Gastrocnemius medialis (tissue), 4 donors: ENCODE data around the gene SPOCK1. TPM values are rescaled to one million over a fixed set of nuclear protein-coding genes. Genes with fewer than 3 reads are reported as not detected.

Source experiments
- ATAC-seq, 2 donors: fragments of 150-250 bp; one replicate each; pipeline ENCODE4 v1.9.1; 2016
- DNase-seq, 2 donors: peaks; one replicate each; pipeline ENCODE4 v3.0.0-alpha.2; 2019
- H3K27ac ChIP-seq, 4 donors: fragments of 200-600 bp; sonication (generic); 1 replicate in 1 of 4; 2 replicates in 3 of 4; pipeline ENCODE4 v1.5.1; 2016 to 2018; ENCODE audit warnings: mild to moderate bottlenecking in 2 of 4, moderate library complexity in 1 of 4
- H3K27me3 ChIP-seq, 3 donors: fragments of 200-600 bp; sonication (generic) in 2 of 3; 1 replicate in 1 of 3; 2 replicates in 2 of 3; pipeline versions ENCODE4 v1.5.1 to v1.6.0; 2016 to 2019; ENCODE audit warnings: mild to moderate bottlenecking in 1 of 3, moderate library complexity in 1 of 3
- H3K36me3 ChIP-seq, 2 donors: fragments of 200-600 bp; sonication (generic) in 1 of 2; one replicate each; pipeline ENCODE4 v1.5.1; 2017 to 2018
- H3K4me1 ChIP-seq, 2 donors: fragments of 200-600 bp; sonication (generic) in 1 of 2; one replicate each; pipeline ENCODE4 v1.5.1; 2016 to 2017; ENCODE audit warnings: mild to moderate bottlenecking in 2 of 2
- H3K4me3 ChIP-seq, 4 donors: fragments of 200-600 bp; sonication (generic) in 3 of 4; 1 replicate in 1 of 4; 2 replicates in 3 of 4; pipeline ENCODE4 v1.5.1; 2016 to 2019; ENCODE audit warnings: mild to moderate bottlenecking in 2 of 4
- H3K9me3 ChIP-seq, 3 donors: fragments of 200-600 bp; sonication (generic) in 2 of 3; 1 replicate in 1 of 3; 2 replicates in 2 of 3; pipeline ENCODE4 v1.5.1; 2016 to 2019
- CTCF ChIP-seq, 5 experiments: fragments of 450-650 bp in 3 of 5; fragments of 200-600 bp in 2 of 5; sonication (generic) in 2 of 5; IDR thresholded peaks in 4 of 5; conservative IDR thresholded peaks in 1 of 5; 1 replicate in 4 of 5; 2 replicates in 1 of 5; pipeline ENCODE4 v1.5.1; 2016 to 2019; ENCODE audit warnings: antibody characterized with exemption in 5 of 5, mild to moderate bottlenecking in 3 of 5, moderate library complexity in 3 of 5
- POLR2A ChIP-seq, 2 donors: fragments of 450-650 bp; IDR thresholded peaks; one replicate each; pipeline ENCODE4 v1.6.1; 2017; ENCODE audit warnings: antibody characterized with exemption in 2 of 2, mild to moderate bottlenecking in 2 of 2, moderate library complexity in 2 of 2
- in situ Hi-C, 4 donors: fragments of 200-750 bp; cut with MboI; loops; one replicate each; pipeline versions ENCODE4 v1.15.0 to v1.8.0; 2017; ENCODE audit warnings: low sequenced_read_pairs in 4 of 4
- intact Hi-C: fragments of 100-400 bp; cut with DNase I; formaldehyde crosslinking; loops from one replicate; pipeline ENCODE4 v1.15.1; 2023; ENCODE audit warnings: low total_unique reads
- total RNA-seq, 4 donors: library from RNA; depleted of rRNA; stranded (reverse); fragments of >200 nt; gene quantifications; one replicate each; pipeline versions ENCODE4 v1.1.0 to v1.2.3, GENCODE V29; 2016

Gene SPOCK1
- total RNA-seq, 4 donors from 2014 or later, result 5.8 to 33.8 (median 25.3) TPM

DNA sequence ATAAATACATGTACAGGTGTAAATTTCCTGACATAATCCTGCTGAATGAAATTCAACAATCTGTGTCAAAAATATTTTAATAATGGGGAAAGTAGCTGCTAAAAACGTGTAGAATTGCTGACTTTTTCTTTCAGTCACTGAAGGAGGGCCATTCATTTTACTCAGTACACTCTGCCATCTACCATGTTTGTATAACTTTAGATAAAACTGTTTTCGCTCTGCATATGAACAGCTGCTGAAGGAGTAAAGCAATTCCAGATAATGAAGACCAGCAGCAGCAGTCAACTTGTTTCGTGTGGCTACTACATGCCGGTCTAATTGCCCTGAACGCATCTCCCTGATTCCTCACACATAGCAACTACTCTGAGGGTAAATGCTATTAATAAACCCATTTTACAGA lies 380.5 kb downstream of the SPOCK1 start:
- intact Hi-C loops, result no loop called here
- Histone ChIP-seq H3K36me3 (no peaks in the 10 kb centered on the region), H3K27me3 (no peaks in the 10 kb centered on the region), H3K9me3 (no peaks in the 10 kb centered on the region), H3K27ac (no peak overlapping the region), H3K4me1 (no peaks in the 10 kb centered on the region), H3K4me3 (no peak overlapping the region)
- DNase-seq (no peak), ATAC-seq (no peak)
- in situ Hi-C loops, result no loop called here
- TF ChIP-seq CTCF (IDR thresholded peaks at IDR 0.05 in 4 of 5, conservative IDR thresholded peaks at IDR 0.05 in 1 of 5) (no peak), POLR2A (IDR thresholded peaks at IDR 0.05) (no peak)

DNA sequence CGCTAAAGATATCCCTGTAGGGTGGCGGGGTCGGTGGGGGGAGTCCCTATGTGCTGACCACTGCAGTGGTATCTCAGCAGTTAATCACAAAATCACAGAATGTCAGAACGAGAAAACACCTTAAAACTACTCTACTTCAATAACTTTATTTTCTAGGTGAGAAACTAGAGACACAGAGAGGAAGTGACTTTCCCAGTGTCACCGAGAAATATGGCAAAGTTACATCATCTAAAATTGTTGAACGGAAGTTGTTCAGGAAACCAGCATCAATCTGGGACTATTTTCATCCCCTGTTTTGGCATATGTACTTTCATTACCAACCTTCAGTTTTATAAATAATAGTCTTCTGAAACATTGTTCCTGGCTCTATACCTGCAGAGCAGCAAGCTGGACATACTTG lies 384.0 kb downstream of the SPOCK1 start:
- H3K27ac ChIP-seq, result no peak overlapping the region
- H3K36me3 ChIP-seq, result no peaks in the 10 kb centered on the region
- H3K4me3 ChIP-seq, result no peak overlapping the region
- in situ Hi-C loops, result no loop called here
- intact Hi-C loops, result no loop called here
- no peaks in the 10 kb centered on the region for H3K27me3 ChIP-seq
- no peaks in the 10 kb centered on the region for H3K9me3 ChIP-seq
- H3K4me1 ChIP-seq, result no peaks in the 10 kb centered on the region
- no peak for ATAC-seq
- no peak for DNase-seq
- TF ChIP-seq POLR2A (IDR thresholded peaks at IDR 0.05), result no peak

GRCh38 chr5:137114529-137114928 lies 384.6 kb downstream of the SPOCK1 start:
- no peak for ATAC-seq
- H3K27me3 ChIP-seq, result no peaks in the 10 kb centered on the region
- in situ Hi-C loops (no loop called here), intact Hi-C loops (no loop called here)
- TF ChIP-seq CTCF (IDR thresholded peaks at IDR 0.05 in 4 of 5, conservative IDR thresholded peaks at IDR 0.05 in 1 of 5) (no peak), POLR2A (IDR thresholded peaks at IDR 0.05) (no peak)
- no peak for DNase-seq
- H3K27ac ChIP-seq, result no peak overlapping the region
- H3K4me3 ChIP-seq, result no peak overlapping the region
- no peaks in the 10 kb centered on the region for H3K9me3 ChIP-seq
- no peaks in the 10 kb centered on the region for H3K36me3 ChIP-seq
- no peaks in the 10 kb centered on the region for H3K4me1 ChIP-seq

DNA sequence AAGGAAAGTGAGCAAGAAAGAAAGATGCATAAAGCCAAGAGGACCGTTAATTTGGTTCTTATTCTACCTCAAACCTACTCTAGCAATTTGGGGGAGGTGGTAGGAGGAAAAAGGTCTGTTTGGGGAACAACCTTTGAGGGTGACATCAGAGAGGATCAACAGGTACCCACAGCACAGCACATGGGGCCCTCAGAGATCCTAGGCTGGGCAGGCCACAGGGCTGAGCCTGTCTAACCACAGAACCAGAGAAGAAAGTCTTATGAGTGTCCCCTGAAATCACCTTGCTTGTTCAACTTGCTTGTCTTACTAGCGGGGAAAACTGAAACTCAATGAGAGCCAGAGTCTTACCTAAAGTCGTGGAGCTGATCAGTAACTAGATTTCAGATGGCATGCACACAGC lies 385.2 kb downstream of the SPOCK1 start:
- no peak overlapping the region for H3K27ac ChIP-seq
- no peaks in the 10 kb centered on the region for H3K27me3 ChIP-seq
- DNase-seq (no peak), ATAC-seq (no peak)
- intact Hi-C loops, result no loop called here
- TF ChIP-seq CTCF (IDR thresholded peaks at IDR 0.05 in 4 of 5, conservative IDR thresholded peaks at IDR 0.05 in 1 of 5), result no peak
- in situ Hi-C loops, result no loop called here
- no peaks in the 10 kb centered on the region for H3K9me3 ChIP-seq
- H3K4me1 ChIP-seq, result no peaks in the 10 kb centered on the region
- H3K4me3 ChIP-seq, result no peak overlapping the region
- H3K36me3 ChIP-seq, result no peaks in the 10 kb centered on the region

GRCh38 chr5:137113161-137113560 lies 386.0 kb downstream of the SPOCK1 start:
- in situ Hi-C loops (no loop called here), intact Hi-C loops (no loop called here)
- no peaks in the 10 kb centered on the region for H3K36me3 ChIP-seq
- DNase-seq (no peak), ATAC-seq (no peak)
- no peaks in the 10 kb centered on the region for H3K4me1 ChIP-seq
- no peak overlapping the region for H3K27ac ChIP-seq
- no peaks in the 10 kb centered on the region for H3K27me3 ChIP-seq
- no peak overlapping the region for H3K4me3 ChIP-seq
- no peak for TF ChIP-seq CTCF (IDR thresholded peaks at IDR 0.05 in 4 of 5, conservative IDR thresholded peaks at IDR 0.05 in 1 of 5)
- no peak for TF ChIP-seq POLR2A (IDR thresholded peaks at IDR 0.05)
- H3K9me3 ChIP-seq, result no peaks in the 10 kb centered on the region
